Heart left ventricle (tissue), 16 donors: ENCODE data around the gene HPSE2. TPM values are rescaled to one million over a fixed set of nuclear protein-coding genes. Genes with fewer than 3 reads are reported as not detected.

ENCODE experiments used
- ATAC-seq, 4 donors: fragments of 200-7000 bp; cut with Tn5 transposase; one replicate each; pipeline ENCODE4 v1.9.1; 2020 to 2022; ENCODE audit warnings: moderate library complexity in 4 of 4, mild to moderate bottlenecking in 3 of 4, moderate number of reproducible peaks in 1 of 4
- DNase-seq, 5 donors: peaks; one replicate each; pipeline ENCODE4 v3.0.0-alpha.2; 2020
- H3K27ac ChIP-seq, 12 donors: fragments of 200-600 bp; sonication (generic) in 4 of 12; one replicate each; pipeline versions ENCODE4 v1.5.0 to v1.8.0; 2016 to 2022; ENCODE audit warnings: mild to moderate bottlenecking in 2 of 12
- H3K27me3 ChIP-seq, 9 donors: fragments of 200-600 bp; sonication (generic) in 2 of 9; one replicate each; pipeline versions ENCODE4 v1.5.1 to v1.8.0; 2016 to 2022; ENCODE audit warnings: mild to moderate bottlenecking in 3 of 9
- H3K36me3 ChIP-seq, 9 donors: fragments of 200-600 bp; sonication (generic) in 2 of 9; one replicate each; pipeline versions ENCODE4 v1.5.0 to v1.8.0; 2018 to 2022; ENCODE audit warnings: mild to moderate bottlenecking in 2 of 9
- H3K4me1 ChIP-seq, 12 donors: fragments of 200-600 bp; sonication (generic) in 4 of 12; one replicate each; pipeline versions ENCODE4 v1.5.0 to v1.8.0; 2016 to 2022; ENCODE audit warnings: mild to moderate bottlenecking in 3 of 12
- H3K4me3 ChIP-seq, 12 donors: fragments of 200-600 bp; sonication (generic) in 4 of 12; one replicate each; pipeline versions ENCODE4 v1.5.0 to v1.8.0; 2017 to 2022; ENCODE audit warnings: mild to moderate bottlenecking in 9 of 12, moderate library complexity in 4 of 12
- H3K9me3 ChIP-seq, 12 donors: fragments of 200-600 bp; sonication (generic) in 4 of 12; one replicate each; pipeline versions ENCODE4 v1.5.0 to v1.8.0; 2016 to 2022; ENCODE audit warnings: mild to moderate bottlenecking in 1 of 12
- POLR2A ChIP-seq, 2 donors: fragments of 450-650 bp; IDR thresholded peaks; one replicate each; pipeline ENCODE4 v1.6.1; 2017; ENCODE audit warnings: antibody characterized with exemption in 2 of 2, mild to moderate bottlenecking in 2 of 2, moderate library complexity in 2 of 2
- WGBS, 4 donors: extraction: QIAGEN DNeasy Blood & Tissue Kit in 2 of 4; methylation state at CpG; one replicate each; pipeline versions ENCODE4 v1.1.5 to v1.1.7; 2013 to 2018; 5-methylcytosine and 5-hydroxymethylcytosine counted together
- intact Hi-C, 10 donors: fragments of 100-400 bp; cut with DNase I; formaldehyde crosslinking; loops; one replicate each; pipeline versions ENCODE4 v1.11.1 to v1.14.2; 2022
- polyA plus RNA-seq, 2 donors: library from polyadenylated mRNA; stranded (reverse); fragments of 200-250 nt; gene quantifications; one replicate each; pipeline ENCODE4 v1.2.3, GENCODE V29; 2013
- total RNA-seq, 9 donors: library from RNA; depleted of rRNA in 2 of 9; stranded (reverse); fragments of >200 nt in 2 of 9; fragmentation: NEBNext Ultra II Directional in 3 of 9; extraction: Animal tissue kit (Norgen Biotek cat#: 25700) in 3 of 9; gene quantifications; one replicate each; pipeline versions ENCODE4 v1.1.0 to v1.2.4, GENCODE V29; 2016 to 2023
- TF ChIP-seq, protein P1 (sequence below), 12 donors: fragments of 200-600 bp; sonication (generic) in 4 of 12; IDR thresholded peaks; one replicate each; pipeline versions ENCODE4 v1.5.0 to v1.8.0; 2018 to 2022; ENCODE audit warnings: antibody characterized with exemption in 12 of 12, mild to moderate bottlenecking in 5 of 12
- donor health status: ischemic (EF 13 %, LVEDD 7.1; RV severe dilation, severe dysfunction).
- donor health status: healthy with polysubstance abuse.
- donor health status: DM: no; HTN: yes; CAD: no.
- donor health status: DM: no; HTN: no; CAD: no.
- donor health status: ischemic (EF 25% LVEDD 6.9; RV normal size, moderate dysfunction).
- donor health status: ischemic (EF 25% LVEDD 5.7; RV mildly dilated, moderate dysfunction).
- donor health status: healthy.
- donor health status: DM: yes; HTN: yes; CAD: no.
- donor health status: ischemic (EF 35%, LVEDD 5.7; RV mildly dilated, moderate dysfunction).
- donor health status: nonischemic (EF 11% LVEDD 7.7; RV severe dilation, severe dysfunction).
- donor health status: DM: yes; HTN: yes; CAD: no.
- donor health status: PGD.
- donor health status: ischemic (EF 29% LVEDD 5.4; RV normal size, mild dysfunction).
- donor health status: nonischemic (EF 23%, LVEDD 6.1; RV moderate dilation, normal function).

Gene HPSE2
- total and polyA plus RNA-seq, 11 donors: 0.06 to 0.18 (median 0.12) TPM; not detected in 3

DNA sequence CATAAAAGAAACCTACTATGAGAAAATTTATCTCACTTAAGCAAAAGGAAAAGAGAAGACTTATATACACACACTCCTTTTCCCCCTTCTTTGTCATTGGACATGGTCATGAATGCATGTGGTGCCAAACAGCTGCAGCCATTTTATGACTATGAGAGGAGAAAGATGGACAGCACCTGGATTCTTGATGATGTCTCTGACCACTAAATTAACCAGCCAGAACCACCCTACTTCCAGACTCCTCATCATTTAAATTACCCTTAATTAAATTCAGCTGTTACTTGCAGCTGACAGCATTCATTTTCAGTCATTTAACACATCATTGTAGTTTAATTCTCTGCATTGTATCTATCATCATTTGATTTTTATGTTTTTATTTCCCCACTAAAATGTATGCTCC is 409.9 kb downstream of the HPSE2 start:
- ATAC-seq (no peak), DNase-seq (no peak)
- no peaks in the 10 kb centered on the region for H3K9me3 ChIP-seq
- H3K36me3 ChIP-seq: no peaks in the 10 kb centered on the region
- intact Hi-C loops: no loop called here
- no peaks in the 10 kb centered on the region for H3K27me3 ChIP-seq
- H3K27ac ChIP-seq: no peak overlapping the region
- no peak overlapping the region for H3K4me3 ChIP-seq
- no peaks in the 10 kb centered on the region for H3K4me1 ChIP-seq
- TF ChIP-seq POLR2A (IDR thresholded peaks at IDR 0.05): no peak
- TF ChIP-seq, protein P1, sequence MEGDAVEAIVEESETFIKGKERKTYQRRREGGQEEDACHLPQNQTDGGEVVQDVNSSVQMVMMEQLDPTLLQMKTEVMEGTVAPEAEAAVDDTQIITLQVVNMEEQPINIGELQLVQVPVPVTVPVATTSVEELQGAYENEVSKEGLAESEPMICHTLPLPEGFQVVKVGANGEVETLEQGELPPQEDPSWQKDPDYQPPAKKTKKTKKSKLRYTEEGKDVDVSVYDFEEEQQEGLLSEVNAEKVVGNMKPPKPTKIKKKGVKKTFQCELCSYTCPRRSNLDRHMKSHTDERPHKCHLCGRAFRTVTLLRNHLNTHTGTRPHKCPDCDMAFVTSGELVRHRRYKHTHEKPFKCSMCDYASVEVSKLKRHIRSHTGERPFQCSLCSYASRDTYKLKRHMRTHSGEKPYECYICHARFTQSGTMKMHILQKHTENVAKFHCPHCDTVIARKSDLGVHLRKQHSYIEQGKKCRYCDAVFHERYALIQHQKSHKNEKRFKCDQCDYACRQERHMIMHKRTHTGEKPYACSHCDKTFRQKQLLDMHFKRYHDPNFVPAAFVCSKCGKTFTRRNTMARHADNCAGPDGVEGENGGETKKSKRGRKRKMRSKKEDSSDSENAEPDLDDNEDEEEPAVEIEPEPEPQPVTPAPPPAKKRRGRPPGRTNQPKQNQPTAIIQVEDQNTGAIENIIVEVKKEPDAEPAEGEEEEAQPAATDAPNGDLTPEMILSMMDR (IDR thresholded peaks at IDR 0.05): no peak

- WGBS, 4 donors: 86 to 92% (median 90%) methylated on average over 3 of the region's 3 CpGs
- Histone ChIP-seq H3K27me3 (no peaks in the 10 kb centered on the region), H3K36me3 (no peaks in the 10 kb centered on the region), H3K9me3 (no peaks in the 10 kb centered on the region), H3K4me3 (no peak overlapping the region), H3K27ac (no peak overlapping the region), H3K4me1 (no peaks in the 10 kb centered on the region)
- DNase-seq: no peak
- TF ChIP-seq, protein P1 (IDR thresholded peaks at IDR 0.05): no peak
- TF ChIP-seq POLR2A (IDR thresholded peaks at IDR 0.05): no peak
- intact Hi-C loops: no loop called here
- ATAC-seq: no peak
Observed at GRCh38 chr10:98817396-98817795, 418.3 kb downstream of the HPSE2 start.

- H3K27ac ChIP-seq: no peak overlapping the region
- TF ChIP-seq, protein P1 (IDR thresholded peaks at IDR 0.05): no peak
- no peak for TF ChIP-seq POLR2A (IDR thresholded peaks at IDR 0.05)
- no peaks in the 10 kb centered on the region for H3K27me3 ChIP-seq
- intact Hi-C loops: no loop called here
- no peaks in the 10 kb centered on the region for H3K36me3 ChIP-seq
- H3K9me3 ChIP-seq: no peaks in the 10 kb centered on the region
- ATAC-seq: no peak
- no peak overlapping the region for H3K4me3 ChIP-seq
- no peak for DNase-seq
- 59 to 69% (median 63%) methylated on average over 8 of the region's 8 CpGs for WGBS, 4 donors
- no peaks in the 10 kb centered on the region for H3K4me1 ChIP-seq
Observed at GRCh38 chr10:98815039-98815885, 420.4 kb downstream of the HPSE2 start.

DNA sequence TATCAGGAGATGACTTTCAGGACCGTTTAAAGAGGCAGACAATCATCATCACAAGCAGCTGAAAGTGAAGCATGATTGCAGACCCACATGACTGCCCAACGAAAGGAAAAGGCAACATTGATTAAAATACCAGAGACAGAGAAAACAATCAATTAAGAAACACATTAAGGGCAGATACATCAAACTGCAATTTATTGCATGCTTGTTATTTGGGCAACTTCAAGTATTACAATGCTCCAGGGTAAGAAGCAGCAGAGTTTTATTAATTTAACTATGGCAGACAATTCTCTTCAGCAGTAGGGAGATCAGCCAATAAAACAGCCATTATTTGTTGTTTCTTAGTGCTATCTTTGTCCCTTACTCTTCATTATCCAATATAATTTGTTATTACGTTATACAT is 421.2 kb downstream of the HPSE2 start:
- Histone ChIP-seq H3K4me1 (no peaks in the 10 kb centered on the region), H3K27ac (no peak overlapping the region), H3K36me3 (no peaks in the 10 kb centered on the region), H3K4me3 (no peak overlapping the region), H3K27me3 (no peaks in the 10 kb centered on the region), H3K9me3 (no peaks in the 10 kb centered on the region)
- intact Hi-C loops: no loop called here
- DNase-seq (no peak), ATAC-seq (no peak)
- TF ChIP-seq POLR2A (IDR thresholded peaks at IDR 0.05): no peak
- TF ChIP-seq, protein P1 (IDR thresholded peaks at IDR 0.05): no peak
- 30 to 59% (median 33%) methylated on average over 3 of the region's 3 CpGs for WGBS, 4 donors
